A549 (cell line): ENCODE data around the gene GLIPR1L2.

ENCODE experiments used
- CBX2 ChIP-seq: fragments of 200-600 bp; sonication (generic); IDR thresholded peaks from 2 replicates; pipeline ENCODE4 v1.6.1; 2016; ENCODE audit warnings: low read depth, mild to moderate bottlenecking, borderline replicate concordance
- EP300 ChIP-seq, 2 experiments: fragments of >200 bp; sonication (Bioruptor Twin); formaldehyde crosslinking; IDR thresholded peaks; 2 replicates in 1 of 2; 3 replicates in 1 of 2; pipeline ENCODE4 v1.6.1; 2016 to 2017
- JUN ChIP-seq, 2 experiments: fragments of >200 bp; sonication (Bioruptor Twin); formaldehyde crosslinking; IDR thresholded peaks; 2 replicates in 1 of 2; 3 replicates in 1 of 2; pipeline ENCODE4 v1.6.1; 2016 to 2017
- KDM5A ChIP-seq: fragments of 200-600 bp; sonication (generic); IDR thresholded peaks from 2 replicates; pipeline ENCODE4 v1.6.1; 2016; ENCODE audit warnings: antibody characterized with exemption, mild to moderate bottlenecking
- PHF8 ChIP-seq: fragments of 200-600 bp; sonication (generic); IDR thresholded peaks from 2 replicates; pipeline ENCODE4 v1.6.1; 2016; ENCODE audit warnings: low read depth, mild to moderate bottlenecking, antibody characterized with exemption, moderate library complexity, borderline replicate concordance
- TF ChIP-seq, protein P1 (sequence below): fragments of >200 bp; sonication (Bioruptor Twin); formaldehyde crosslinking; IDR thresholded peaks from 3 replicates; pipeline ENCODE4 v1.5.1; 2016
- TF ChIP-seq, protein P2 (sequence below): fragments of 150-350 bp; IDR thresholded peaks from 2 replicates; pipeline ENCODE4 v1.6.1; 2014; ENCODE audit warnings: low read depth, mild to moderate bottlenecking, low read length

DNA sequence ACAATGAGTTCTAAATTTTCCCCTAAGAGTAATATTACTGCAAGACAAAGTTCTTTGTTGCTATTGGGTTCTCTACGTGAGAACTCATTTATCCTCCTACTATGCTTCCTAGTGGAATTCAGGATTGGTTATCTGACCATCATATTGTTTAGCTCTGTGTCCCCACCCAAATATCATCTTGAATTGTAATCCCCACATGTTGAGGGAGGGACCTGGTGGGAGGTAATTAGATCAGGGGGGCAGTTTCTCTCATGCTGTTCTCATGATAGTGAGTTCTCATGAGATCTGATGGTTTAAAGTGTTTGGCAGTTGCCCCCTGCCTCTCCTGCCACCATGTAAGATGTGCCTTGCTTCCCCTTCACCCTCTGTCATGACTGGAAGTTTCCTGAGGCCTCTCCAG, 36.6 kb downstream of the GLIPR1L2 start:
- no peak for TF ChIP-seq CBX2
- TF ChIP-seq PHF8 = no peak
- TF ChIP-seq, protein P1, sequence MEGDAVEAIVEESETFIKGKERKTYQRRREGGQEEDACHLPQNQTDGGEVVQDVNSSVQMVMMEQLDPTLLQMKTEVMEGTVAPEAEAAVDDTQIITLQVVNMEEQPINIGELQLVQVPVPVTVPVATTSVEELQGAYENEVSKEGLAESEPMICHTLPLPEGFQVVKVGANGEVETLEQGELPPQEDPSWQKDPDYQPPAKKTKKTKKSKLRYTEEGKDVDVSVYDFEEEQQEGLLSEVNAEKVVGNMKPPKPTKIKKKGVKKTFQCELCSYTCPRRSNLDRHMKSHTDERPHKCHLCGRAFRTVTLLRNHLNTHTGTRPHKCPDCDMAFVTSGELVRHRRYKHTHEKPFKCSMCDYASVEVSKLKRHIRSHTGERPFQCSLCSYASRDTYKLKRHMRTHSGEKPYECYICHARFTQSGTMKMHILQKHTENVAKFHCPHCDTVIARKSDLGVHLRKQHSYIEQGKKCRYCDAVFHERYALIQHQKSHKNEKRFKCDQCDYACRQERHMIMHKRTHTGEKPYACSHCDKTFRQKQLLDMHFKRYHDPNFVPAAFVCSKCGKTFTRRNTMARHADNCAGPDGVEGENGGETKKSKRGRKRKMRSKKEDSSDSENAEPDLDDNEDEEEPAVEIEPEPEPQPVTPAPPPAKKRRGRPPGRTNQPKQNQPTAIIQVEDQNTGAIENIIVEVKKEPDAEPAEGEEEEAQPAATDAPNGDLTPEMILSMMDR = no peak
- TF ChIP-seq JUN (IDR thresholded peaks at IDR 0.05) = no peak
- TF ChIP-seq KDM5A = no peak
- TF ChIP-seq EP300 (IDR thresholded peaks at IDR 0.05) = no peak
- TF ChIP-seq, protein P2, sequence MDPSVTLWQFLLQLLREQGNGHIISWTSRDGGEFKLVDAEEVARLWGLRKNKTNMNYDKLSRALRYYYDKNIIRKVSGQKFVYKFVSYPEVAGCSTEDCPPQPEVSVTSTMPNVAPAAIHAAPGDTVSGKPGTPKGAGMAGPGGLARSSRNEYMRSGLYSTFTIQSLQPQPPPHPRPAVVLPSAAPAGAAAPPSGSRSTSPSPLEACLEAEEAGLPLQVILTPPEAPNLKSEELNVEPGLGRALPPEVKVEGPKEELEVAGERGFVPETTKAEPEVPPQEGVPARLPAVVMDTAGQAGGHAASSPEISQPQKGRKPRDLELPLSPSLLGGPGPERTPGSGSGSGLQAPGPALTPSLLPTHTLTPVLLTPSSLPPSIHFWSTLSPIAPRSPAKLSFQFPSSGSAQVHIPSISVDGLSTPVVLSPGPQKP = no peak
